AG04449 (cell line): ENCODE results near the gene DARS2.
"Not testable (repeated sequence)": the region's sequence is repeated elsewhere in the genome, so short reads cannot be mapped to it uniquely, and the experiment has no call there.

Experiments
- CTCF ChIA-PET: fragments of 350-600 bp; formaldehyde crosslinking; extraction: SDS; loops from one replicate; lab custom pipeline; 2021; ENCODE audit warnings: antibody characterized with exemption; lab: Yijun Ruan, JAX
- POLR2A ChIA-PET: fragments of 400-600, 350-600 bp; formaldehyde crosslinking; extraction: SDS; loops from one replicate; lab custom pipeline; 2020; ENCODE audit warnings: antibody characterized with exemption, inconsistent platforms; lab: Yijun Ruan, JAX
- DNase-seq: peaks from one replicate; pipeline ENCODE4 v3.0.0-alpha.2; 2010; ENCODE audit warnings: low read depth, low spot score
- H3K4me3 ChIP-seq: 2 replicates; pipeline ENCODE4 v1.5.1; 2011; ENCODE audit warnings: low read depth, mild to moderate bottlenecking, control low read depth, low read length
- TF ChIP-seq, protein P1 (sequence below): IDR thresholded peaks from one replicate; pipeline ENCODE4 v1.5.1; 2011; ENCODE audit warnings: mild to moderate bottlenecking, moderate library complexity, low read length, control low read depth, inconsistent platforms; ENCODE audit not compliant: insufficient read depth; ENCODE audit errors: missing control alignments

DARS2 gene

DNA sequence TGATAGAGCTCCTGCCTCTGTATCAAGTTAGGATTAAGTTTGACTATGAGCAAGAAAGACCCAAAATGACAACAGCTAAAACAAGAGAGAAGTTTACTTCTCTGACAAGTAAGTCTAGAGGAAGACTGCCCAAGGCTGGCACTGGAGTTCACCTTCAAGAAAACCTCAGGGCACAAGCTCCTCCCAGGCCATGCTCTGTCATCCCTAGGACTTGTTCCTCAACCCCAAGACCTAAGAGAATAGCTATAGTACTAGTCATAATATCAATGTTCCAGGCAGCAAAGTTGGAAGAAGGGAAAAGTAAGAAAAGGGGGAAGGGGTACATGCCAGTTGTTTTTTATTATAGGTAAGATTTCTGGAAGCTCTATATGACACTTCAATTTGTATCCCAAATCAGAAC is 26.4 kb upstream of the DARS2 start:
- CTCF ChIA-PET: no interaction called here
- TF ChIP-seq, protein P1, sequence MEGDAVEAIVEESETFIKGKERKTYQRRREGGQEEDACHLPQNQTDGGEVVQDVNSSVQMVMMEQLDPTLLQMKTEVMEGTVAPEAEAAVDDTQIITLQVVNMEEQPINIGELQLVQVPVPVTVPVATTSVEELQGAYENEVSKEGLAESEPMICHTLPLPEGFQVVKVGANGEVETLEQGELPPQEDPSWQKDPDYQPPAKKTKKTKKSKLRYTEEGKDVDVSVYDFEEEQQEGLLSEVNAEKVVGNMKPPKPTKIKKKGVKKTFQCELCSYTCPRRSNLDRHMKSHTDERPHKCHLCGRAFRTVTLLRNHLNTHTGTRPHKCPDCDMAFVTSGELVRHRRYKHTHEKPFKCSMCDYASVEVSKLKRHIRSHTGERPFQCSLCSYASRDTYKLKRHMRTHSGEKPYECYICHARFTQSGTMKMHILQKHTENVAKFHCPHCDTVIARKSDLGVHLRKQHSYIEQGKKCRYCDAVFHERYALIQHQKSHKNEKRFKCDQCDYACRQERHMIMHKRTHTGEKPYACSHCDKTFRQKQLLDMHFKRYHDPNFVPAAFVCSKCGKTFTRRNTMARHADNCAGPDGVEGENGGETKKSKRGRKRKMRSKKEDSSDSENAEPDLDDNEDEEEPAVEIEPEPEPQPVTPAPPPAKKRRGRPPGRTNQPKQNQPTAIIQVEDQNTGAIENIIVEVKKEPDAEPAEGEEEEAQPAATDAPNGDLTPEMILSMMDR: no peak
- POLR2A ChIA-PET: no interaction called here
- H3K4me3 ChIP-seq: no peak overlapping the region
- DNase-seq: no peak

DNA sequence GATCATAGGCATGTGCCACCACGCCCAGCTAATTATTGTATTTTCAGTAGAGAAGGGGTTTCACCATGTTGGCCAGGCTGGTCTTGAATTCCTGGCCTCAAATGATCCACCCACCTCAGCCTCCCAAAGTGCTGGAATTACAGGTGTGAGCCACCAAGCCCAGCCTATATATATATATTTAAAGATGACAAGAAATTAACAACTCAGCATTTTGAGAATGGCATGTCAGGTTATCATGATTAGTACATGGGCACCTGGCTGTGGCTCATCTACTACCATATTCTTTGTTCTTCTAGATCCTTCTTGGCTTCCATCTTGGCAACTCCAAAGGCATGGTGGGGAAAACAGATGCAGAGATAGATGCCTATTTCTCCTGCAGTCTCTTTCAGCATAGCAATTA is 24.5 kb upstream of the DARS2 start:
- CTCF ChIA-PET, POLR2A ChIA-PET, H3K4me3 ChIP-seq, DNase-seq: not testable (repeated sequence)

DNA sequence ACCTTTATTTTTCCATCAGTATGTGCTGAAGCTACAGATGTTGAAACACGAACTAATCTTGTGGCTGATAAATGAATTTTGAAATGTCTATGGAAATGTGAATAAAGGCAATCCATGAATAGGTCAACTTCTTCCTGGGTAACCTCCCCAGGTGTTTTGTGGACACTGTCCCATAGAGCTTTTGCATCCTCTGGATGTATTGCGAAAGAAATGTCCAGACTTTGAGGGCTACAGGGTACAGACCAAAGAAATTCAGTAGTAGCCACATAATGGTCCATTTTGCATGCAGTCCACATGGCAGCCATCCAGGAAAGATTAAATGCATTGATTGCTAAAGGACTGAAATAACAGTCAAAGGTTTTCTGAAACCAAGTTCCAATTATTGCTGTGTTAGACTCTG is 21.5 kb upstream of the DARS2 start:
- ChIA-PET POLR2A (no interaction called here), CTCF (interaction anchor here (0.7 kb wide), 1 partner anchor 20 kb away, joined by 3 read pairs; no protein-coding TSS in a partner anchor)
- no peak overlapping the region for H3K4me3 ChIP-seq
- TF ChIP-seq, protein P1: no peak
- DNase-seq: no peak

DNA sequence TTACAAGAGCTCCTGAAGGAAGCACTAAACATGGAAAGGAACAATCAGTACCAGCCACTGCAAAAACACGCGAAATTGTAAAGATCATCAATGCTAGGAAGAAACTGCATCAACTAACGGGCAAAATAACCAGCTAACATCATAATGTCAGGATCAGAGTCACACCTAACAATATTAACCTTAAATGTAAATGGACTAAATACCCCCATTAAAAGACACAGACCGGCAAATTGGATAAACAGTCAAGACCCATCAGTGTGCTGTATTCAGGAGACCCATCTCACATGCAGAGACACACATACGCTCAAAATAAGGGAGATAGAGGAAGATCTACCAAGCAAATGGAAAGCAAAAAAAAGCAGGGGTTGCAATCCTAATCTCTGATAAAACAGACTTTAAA is 10.8 kb upstream of the DARS2 start:
- POLR2A ChIA-PET, DNase-seq, CTCF ChIA-PET, H3K4me3 ChIP-seq: not testable (repeated sequence)

DNA sequence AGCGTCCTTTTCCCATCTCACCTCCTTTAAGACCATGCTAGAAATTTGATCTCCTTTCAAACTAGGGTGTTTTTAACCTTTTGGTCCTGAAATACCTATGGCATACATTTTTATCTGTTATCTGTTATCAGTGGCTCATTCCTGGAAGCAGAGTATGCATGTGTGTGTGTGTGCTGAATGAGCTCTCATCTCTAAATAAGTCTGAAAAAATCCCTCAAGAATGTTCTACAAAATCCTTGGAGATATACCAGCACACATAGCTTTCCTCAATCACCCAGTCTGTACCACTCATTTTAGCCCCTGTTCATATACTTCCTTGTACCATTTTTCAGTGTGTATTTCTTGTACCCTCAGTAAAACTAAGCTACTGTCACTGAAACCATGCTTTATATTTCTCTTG is 6.0 kb upstream of the DARS2 start:
- no peak for DNase-seq
- H3K4me3 ChIP-seq: no peak overlapping the region
- ChIA-PET POLR2A (no interaction called here), CTCF (interaction anchor here (1.0 to 1.2 kb wide), 3 partner anchors 388 to 1074 kb away, joined by 3 read pairs; no protein-coding TSS in a partner anchor)
- TF ChIP-seq, protein P1: no peak

DNA sequence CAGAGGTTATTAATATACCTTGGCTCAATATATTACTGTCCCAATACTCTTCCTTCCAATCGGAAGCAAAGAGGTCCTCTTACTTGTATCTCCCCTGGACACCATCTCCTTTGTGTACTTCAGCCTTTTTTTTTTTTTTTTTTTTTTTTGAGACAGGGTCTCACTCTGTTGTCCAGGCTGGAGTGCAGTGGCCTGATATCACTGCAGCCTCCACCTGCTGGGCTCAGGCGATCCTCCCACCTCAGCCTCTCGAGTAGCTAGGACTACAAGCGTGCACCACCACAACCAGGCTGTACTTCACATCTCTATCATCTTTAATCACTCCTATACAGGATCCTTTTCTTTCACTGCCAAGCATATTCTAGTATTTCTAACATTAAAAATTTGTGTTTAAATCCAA is 2.8 kb upstream of the DARS2 start:
- ChIA-PET CTCF (interaction anchor here (9.1 kb wide), 1 partner anchor 392 kb away, joined by 69 read pairs; no protein-coding TSS in a partner anchor), POLR2A (no interaction called here)
- DNase-seq: no peak
- no peak overlapping the region for H3K4me3 ChIP-seq
- TF ChIP-seq, protein P1: no peak

DNA sequence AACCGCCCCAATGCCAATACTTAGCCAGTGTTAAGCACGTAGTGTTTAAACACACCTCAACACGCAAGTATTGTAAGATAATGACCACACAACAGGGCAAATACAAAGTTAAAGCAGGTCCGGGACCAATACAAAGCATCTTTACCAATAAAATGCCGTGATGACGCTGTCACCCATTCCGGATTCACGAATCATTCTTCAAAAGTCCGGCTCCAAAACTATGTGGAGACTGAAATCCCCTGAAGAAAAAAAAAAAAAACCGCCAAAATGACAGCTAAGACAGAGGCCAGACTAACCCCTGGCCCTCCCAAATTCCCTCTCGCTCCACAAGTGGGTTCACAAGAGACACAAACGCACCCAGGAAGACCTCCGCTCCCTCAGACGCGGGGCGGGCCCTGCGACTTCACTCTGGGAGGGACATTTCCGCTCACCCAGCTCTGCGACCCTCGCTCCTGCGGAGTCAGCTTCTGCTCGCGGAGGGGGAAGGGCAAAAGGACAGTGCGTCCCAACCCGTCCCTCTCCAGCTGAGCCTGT is 625 bp upstream of the DARS2 start:
- no peak for DNase-seq
- TF ChIP-seq, protein P1: no peak
- POLR2A ChIA-PET: interaction anchor here (0.6 to 2.4 kb wide), 4 partner anchors 16 to 394 kb away, joined by 3 to 12 read pairs (median 3); partner anchors contain the start of genes GAS5 and ZBTB37

More for the DNA sequence above, 625 bp upstream of the DARS2 start:
- CTCF ChIA-PET: interaction anchor here (0.7 to 9.1 kb wide), 5 partner anchors 375 to 1081 kb away, joined by 3 to 69 read pairs (median 6); no protein-coding TSS in a partner anchor
- peak overlapping the region; percentile 97 for H3K4me3 ChIP-seq
